ENCODE data around the gene RPS25.
"Not testable (repeated sequence)": the region's sequence is repeated elsewhere in the genome, so short reads cannot be mapped to it uniquely, and the experiment has no call there.

The RPS25 gene

DNA sequence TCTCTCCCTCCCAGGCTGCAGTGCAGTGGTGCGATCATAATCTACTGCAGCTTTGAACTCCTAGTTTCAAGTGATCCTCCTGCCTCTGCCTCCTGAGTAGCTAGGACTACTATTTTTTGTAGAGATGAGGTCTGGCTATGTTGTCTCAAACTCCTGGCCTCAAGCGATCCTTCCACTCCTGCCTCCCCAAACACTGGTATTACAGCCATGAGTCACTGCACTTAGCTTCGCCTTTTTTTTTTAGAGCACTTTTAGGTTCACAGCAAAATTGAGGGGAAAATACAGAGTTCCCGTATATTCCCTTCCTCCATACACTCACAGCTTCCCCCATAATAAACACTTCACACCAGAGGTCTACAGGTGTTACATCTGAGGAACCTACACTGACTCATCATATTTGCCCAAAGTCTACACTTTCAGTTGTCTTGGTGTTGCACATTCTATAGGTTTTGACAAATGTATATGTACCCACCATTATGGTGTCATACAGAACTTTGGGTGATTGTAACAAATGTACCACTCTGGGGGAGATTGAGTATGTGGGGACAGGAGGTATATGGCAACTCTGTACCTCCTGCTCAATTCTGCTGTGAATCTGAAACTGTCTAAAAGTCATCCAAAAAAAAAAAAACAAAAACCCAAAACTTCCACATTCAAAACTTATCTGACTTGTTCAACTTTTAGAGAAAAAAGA is 23.8 kb upstream of the RPS25 start:
- no peak overlapping the region for H3K4me3 ChIP-seq (ENCODE audit: low read length)
- TF ChIP-seq, protein P1, sequence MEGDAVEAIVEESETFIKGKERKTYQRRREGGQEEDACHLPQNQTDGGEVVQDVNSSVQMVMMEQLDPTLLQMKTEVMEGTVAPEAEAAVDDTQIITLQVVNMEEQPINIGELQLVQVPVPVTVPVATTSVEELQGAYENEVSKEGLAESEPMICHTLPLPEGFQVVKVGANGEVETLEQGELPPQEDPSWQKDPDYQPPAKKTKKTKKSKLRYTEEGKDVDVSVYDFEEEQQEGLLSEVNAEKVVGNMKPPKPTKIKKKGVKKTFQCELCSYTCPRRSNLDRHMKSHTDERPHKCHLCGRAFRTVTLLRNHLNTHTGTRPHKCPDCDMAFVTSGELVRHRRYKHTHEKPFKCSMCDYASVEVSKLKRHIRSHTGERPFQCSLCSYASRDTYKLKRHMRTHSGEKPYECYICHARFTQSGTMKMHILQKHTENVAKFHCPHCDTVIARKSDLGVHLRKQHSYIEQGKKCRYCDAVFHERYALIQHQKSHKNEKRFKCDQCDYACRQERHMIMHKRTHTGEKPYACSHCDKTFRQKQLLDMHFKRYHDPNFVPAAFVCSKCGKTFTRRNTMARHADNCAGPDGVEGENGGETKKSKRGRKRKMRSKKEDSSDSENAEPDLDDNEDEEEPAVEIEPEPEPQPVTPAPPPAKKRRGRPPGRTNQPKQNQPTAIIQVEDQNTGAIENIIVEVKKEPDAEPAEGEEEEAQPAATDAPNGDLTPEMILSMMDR (IDR thresholded peaks at IDR 0.05; ENCODE audit: insufficient read depth, low read depth, low read length, missing control alignments), result no peak
- peak; percentile 33 for DNase-seq (ENCODE audit: low read depth)

DNA sequence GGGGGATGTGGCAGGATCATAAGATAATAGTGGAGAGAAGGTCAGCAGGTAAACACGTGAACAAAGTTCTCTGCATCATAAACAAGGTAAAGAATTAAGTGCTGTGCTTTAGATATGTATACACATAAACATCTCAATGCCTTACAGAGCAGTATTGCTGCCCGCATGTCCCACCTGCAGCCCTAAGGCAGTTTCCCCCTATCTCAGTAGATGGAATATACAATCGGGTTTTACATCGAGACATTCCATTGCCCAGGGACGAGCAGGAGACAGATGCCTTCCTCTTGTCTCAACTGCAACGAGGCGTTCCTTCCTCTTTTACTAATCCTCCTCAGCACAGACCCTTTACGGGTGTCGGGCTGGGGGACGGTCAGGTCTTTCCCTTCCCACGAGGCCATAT is 21.3 kb upstream of the RPS25 start:
- DNase-seq (ENCODE audit: low read depth); H3K4me3 ChIP-seq (ENCODE audit: low read length): not testable (repeated sequence)

DNA sequence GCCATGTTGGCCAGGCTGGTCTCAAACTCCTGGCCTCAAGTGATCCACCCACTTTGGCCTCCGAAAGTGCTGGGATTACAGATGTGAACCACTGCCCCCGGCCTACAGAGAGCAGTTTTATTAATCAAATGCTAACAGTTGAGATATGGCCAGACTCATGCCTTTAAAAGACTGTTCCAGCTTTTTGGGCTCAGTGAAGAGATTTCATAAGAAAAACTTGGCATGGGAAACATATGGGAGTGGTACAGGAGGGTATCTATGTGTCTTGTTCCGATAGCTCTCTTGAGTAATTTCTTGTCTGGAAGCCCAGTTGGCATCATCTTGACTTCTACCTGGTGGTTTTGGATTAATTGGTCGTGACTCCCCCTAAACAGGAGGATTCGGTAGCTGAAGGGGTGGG is 20.7 kb upstream of the RPS25 start:
- no peak for DNase-seq (ENCODE audit: low read depth)
- no peak overlapping the region for H3K4me3 ChIP-seq (ENCODE audit: low read length)
- TF ChIP-seq, protein P1 (IDR thresholded peaks at IDR 0.05; ENCODE audit: insufficient read depth, low read depth, low read length, missing control alignments), result no peak

DNA sequence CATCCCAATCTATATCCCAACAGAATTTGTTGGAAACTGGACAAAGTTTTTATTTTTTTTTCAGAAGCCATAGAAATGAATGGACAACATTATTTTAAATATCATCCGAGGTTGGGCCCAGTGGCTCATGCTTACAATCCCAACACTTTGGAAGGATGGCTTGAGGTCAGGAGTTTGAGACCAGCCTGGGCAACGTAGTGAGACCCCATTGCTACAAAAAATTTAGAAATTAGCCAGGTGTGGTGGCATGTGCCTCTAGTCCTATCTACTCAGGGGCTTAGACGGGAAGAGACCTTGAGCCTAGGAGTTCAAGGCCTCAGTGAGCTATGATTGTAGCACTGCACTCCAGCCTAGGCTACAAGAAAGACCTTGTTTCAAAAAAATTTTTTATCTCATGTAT is 16.7 kb upstream of the RPS25 start:
- TF ChIP-seq, protein P1 (IDR thresholded peaks at IDR 0.05; ENCODE audit: insufficient read depth, low read depth, low read length, missing control alignments), result no peak
- no peak overlapping the region for H3K4me3 ChIP-seq (ENCODE audit: low read length)
- no peak for DNase-seq (ENCODE audit: low read depth)

DNA sequence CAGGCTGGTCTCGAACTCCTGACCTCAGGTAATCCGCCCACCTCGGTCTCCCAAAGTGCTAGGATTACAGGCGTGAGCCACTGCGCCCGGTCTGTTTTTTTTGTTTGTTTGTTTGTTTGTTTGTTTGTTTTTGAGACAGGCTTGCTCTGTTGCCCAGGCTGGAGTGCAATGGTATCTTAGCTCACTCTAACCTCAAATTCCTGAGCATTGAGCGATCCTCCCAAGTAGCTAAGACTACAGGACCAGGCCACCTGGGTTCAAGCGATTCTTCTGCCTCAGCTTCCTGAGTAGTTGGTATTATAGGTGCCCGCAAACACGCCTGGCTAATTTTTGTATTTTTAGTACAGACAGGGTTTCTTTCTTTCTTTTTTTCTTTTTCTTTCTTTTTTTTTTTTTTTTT is 15.3 kb upstream of the RPS25 start:
- peak; percentile 37 for DNase-seq (ENCODE audit: low read depth)
- not testable (repeated sequence) for H3K4me3 ChIP-seq (ENCODE audit: low read length)

DNA sequence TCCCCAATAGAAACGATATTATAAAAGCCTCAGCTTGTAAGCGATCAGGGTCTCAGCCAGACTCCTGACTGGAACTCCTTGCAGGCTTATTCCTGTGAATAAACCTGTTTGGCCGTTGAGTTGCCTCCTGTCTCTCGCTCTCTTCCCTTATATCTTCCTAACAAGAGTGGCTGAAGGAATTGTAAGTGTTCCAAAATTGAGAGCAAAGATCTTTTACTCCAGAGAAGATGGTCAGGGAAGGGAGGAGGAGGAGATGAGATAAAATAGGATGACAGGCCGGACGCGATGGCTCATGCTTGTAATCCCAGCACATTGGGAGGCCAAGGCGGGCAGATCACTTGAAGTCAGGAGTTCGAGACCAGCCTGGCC is 13.8 kb upstream of the RPS25 start:
- TF ChIP-seq, protein P1 (IDR thresholded peaks at IDR 0.05; ENCODE audit: insufficient read depth, low read depth, low read length, missing control alignments), result no peak
- no peak for DNase-seq (ENCODE audit: low read depth)
- H3K4me3 ChIP-seq (ENCODE audit: low read length), result no peak overlapping the region

DNA sequence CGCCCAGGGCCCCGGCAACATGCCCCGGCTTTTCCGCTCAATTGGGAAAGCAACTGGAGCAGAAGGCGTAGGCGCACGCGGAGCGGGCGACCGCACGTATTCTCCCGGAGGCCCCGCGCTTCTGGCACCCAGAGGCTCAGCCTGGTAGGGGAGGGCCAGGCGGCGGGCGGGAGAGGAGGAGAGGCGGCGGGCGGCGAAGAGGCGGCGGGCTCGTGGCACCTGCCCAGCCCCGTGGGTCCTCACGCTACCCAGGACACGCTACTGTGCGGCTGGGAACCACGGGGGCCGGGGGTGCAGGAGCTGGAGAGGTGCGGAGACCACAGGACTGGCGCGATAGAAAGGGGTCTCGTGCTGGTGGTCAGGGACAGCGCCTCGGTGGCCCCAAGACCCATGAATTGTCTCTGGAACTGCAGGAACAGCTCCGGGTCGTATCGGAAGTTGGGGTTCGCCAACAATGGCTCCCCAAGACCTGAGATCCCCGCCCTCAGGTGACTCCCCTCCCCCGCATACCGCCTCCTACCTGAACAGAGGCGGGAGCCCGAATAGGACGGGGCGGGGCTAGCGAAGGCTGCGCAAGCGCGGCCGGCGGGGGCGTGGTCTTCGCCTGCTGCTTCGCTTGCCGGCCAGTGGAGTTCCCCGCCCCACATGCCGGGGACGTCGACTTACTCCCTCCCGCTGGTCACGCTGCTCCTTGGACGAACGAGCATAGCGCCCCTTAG is 12.3 kb upstream of the RPS25 start, which contains the start of gene SLC37A4:
Gene SLC37A4, minus strand, starts transcription at position 549 of the 719 bp plus-strand sequence.
- H3K4me3 ChIP-seq (ENCODE audit: low read length), result peak within 1 kb of the TSS; percentile 88
- DNase-seq (ENCODE audit: low read depth), result peak; percentile 99
- TF ChIP-seq, protein P1 (IDR thresholded peaks at IDR 0.05; ENCODE audit: insufficient read depth, low read depth, low read length, missing control alignments), result peak; percentile 86

DNA sequence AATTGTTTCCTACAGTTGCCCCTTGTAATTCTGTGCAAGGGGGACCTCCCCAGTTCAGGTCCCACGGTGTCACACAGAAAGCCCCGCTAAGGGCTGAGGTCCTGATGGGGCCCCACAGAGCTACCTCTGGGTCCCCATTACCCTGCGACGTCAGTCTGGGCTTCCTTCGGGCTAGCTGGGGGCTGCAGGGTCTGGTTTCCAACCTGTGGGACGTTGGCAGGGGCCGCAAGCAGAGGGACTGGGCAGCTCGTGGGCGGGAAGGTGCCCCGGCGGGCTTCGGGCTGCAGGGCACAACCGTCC is 11.8 kb upstream of the RPS25 start:
- no peak for DNase-seq (ENCODE audit: low read depth)
- TF ChIP-seq, protein P1 (IDR thresholded peaks at IDR 0.05; ENCODE audit: insufficient read depth, low read depth, low read length, missing control alignments), result no peak
- H3K4me3 ChIP-seq (ENCODE audit: low read length), result peak overlapping the region; percentile 88

Data from epithelial cell of esophagus (primary cell).